Upper lobe of left lung (tissue), 6 donors: Measurements from ENCODE around the gene ARHGAP8. TPM values are rescaled to one million over a fixed set of nuclear protein-coding genes. Genes with fewer than 3 reads are reported as not detected.

Source experiments
- ATAC-seq, 2 donors: fragments of 200-7000 bp; cut with Tn5 transposase; one replicate each; pipeline ENCODE4 v1.9.1; 2022; ENCODE audit warnings: mild to moderate bottlenecking in 2 of 2, moderate library complexity in 2 of 2; ENCODE audit not compliant: low FRiP score in 2 of 2
- DNase-seq, 2 donors: peaks; one replicate each; pipeline ENCODE4 v3.0.0-alpha.2; 2019 to 2020
- H3K27ac ChIP-seq, 4 donors: fragments of 200-600 bp; sonication (generic); one replicate each; pipeline ENCODE4 v1.5.1; 2016 to 2019
- H3K27me3 ChIP-seq, 4 donors: fragments of 200-600 bp; sonication (generic); one replicate each; pipeline ENCODE4 v1.5.1; 2017 to 2019
- H3K36me3 ChIP-seq, 4 donors: fragments of 200-600 bp; sonication (generic); one replicate each; pipeline ENCODE4 v1.5.1; 2016 to 2019
- H3K4me1 ChIP-seq, 4 donors: fragments of 200-600 bp; sonication (generic); one replicate each; pipeline ENCODE4 v1.5.1; 2018 to 2019
- H3K4me3 ChIP-seq, 4 donors: fragments of 200-600 bp; sonication (generic); one replicate each; pipeline ENCODE4 v1.5.1; 2017 to 2019; ENCODE audit warnings: mild to moderate bottlenecking in 2 of 4, moderate library complexity in 1 of 4
- H3K9me3 ChIP-seq, 4 donors: fragments of 200-600 bp; sonication (generic); one replicate each; pipeline ENCODE4 v1.5.1; 2018 to 2019
- CTCF ChIP-seq, 6 experiments: fragments of 450-650 bp in 4 of 6; fragments of 200-600 bp in 2 of 6; sonication (generic) in 2 of 6; IDR thresholded peaks; one replicate each; pipeline ENCODE4 v1.5.1; 2016 to 2019; ENCODE audit warnings: antibody characterized with exemption in 6 of 6
- EP300 ChIP-seq, 4 donors: sonication (generic); formaldehyde crosslinking; IDR thresholded peaks; one replicate each; pipeline ENCODE4 v1.5.1; 2017; ENCODE audit warnings: antibody characterized with exemption in 4 of 4, control low read depth in 2 of 4
- POLR2A ChIP-seq, 4 donors: fragments of 450-650 bp; IDR thresholded peaks; one replicate each; pipeline ENCODE4 v1.5.1; 2016 to 2017; ENCODE audit warnings: antibody characterized with exemption in 4 of 4, mild to moderate bottlenecking in 2 of 4
- POLR2AphosphoS5 ChIP-seq, 2 donors: sonication (generic); formaldehyde crosslinking; IDR thresholded peaks; one replicate each; pipeline ENCODE4 v1.5.1; 2017; ENCODE audit warnings: antibody characterized with exemption in 2 of 2
- WGBS, 2 donors: methylation state at CpG; one replicate each; pipeline ENCODE4 v1.1.5; 2017 to 2018; 5-methylcytosine and 5-hydroxymethylcytosine counted together
- total RNA-seq, 6 donors: library from RNA; depleted of rRNA in 4 of 6; stranded (reverse); fragments of >200 nt in 4 of 6; gene quantifications; one replicate each; pipeline versions ENCODE4 v1.1.0 to v1.2.1, GENCODE V29; 2016 to 2021
- donor health status: DM: no; HTN: no; CAD: no; lungs with moderate emphysema.
- donor health status: DM: no; HTN: yes; CAD: no; lungs with severe emphysema.

ARHGAP8 gene
- total RNA-seq, 6 donors from 2014 or later = 13.8 to 55.5 (median 22.7) TPM

- ATAC-seq (no peak), DNase-seq (no peak)
Observed at GRCh38 chr22:44888491-44889254, 136.3 kb downstream of the ARHGAP8 start.

GRCh38 chr22:44889255-44889878, 137.0 kb downstream of the ARHGAP8 start:
- no peak for DNase-seq
- WGBS, 2 donors = 64 to 82% methylated on average over 13 to 14 of the region's 14 CpGs

More at GRCh38 chr22:44888491-44889254, 136.3 kb downstream of the ARHGAP8 start:
- Histone ChIP-seq H3K36me3 (no peaks in the 10 kb centered on the region), H3K4me1 (no peaks in the 10 kb centered on the region), H3K27me3 (no peaks in the 10 kb centered on the region), H3K9me3 (no peaks in the 10 kb centered on the region), H3K27ac (no peak overlapping the region), H3K4me3 (no peak overlapping the region)
- no peak for TF ChIP-seq EP300 (IDR thresholded peaks at IDR 0.05)
- TF ChIP-seq POLR2A (IDR thresholded peaks at IDR 0.05) = no peak
- TF ChIP-seq POLR2AphosphoS5 (IDR thresholded peaks at IDR 0.05) = no peak
- TF ChIP-seq CTCF (IDR thresholded peaks at IDR 0.05) = no peak
- WGBS, 2 donors = 72 to 79% methylated on average over 8 to 13 of the region's 14 CpGs

GRCh38 chr22:44890416-44891292, 138.3 kb downstream of the ARHGAP8 start:
- no peak for TF ChIP-seq POLR2AphosphoS5 (IDR thresholded peaks at IDR 0.05)
- TF ChIP-seq EP300 (IDR thresholded peaks at IDR 0.05) = no peak
- TF ChIP-seq CTCF (IDR thresholded peaks at IDR 0.05) = no peak
- no peak for TF ChIP-seq POLR2A (IDR thresholded peaks at IDR 0.05)
- Histone ChIP-seq H3K27ac (no peak overlapping the region), H3K4me3 (no peak overlapping the region), H3K4me1 (no peaks in the 10 kb centered on the region), H3K27me3 (no peaks in the 10 kb centered on the region), H3K9me3 (no peaks in the 10 kb centered on the region), H3K36me3 (no peaks in the 10 kb centered on the region)
- peak in 1 of 2 donors; percentile 64 for DNase-seq
- 81 to 86% methylated on average over 14 to 19 of the region's 20 CpGs for WGBS, 2 donors
- peak in 1 of 2 donors; percentile 1 for ATAC-seq

More at GRCh38 chr22:44889255-44889878, 137.0 kb downstream of the ARHGAP8 start:
- no peaks in the 10 kb centered on the region for H3K36me3 ChIP-seq
- ATAC-seq = no peak
- H3K4me3 ChIP-seq = no peak overlapping the region
- no peaks in the 10 kb centered on the region for H3K4me1 ChIP-seq
- no peaks in the 10 kb centered on the region for H3K27me3 ChIP-seq
- no peaks in the 10 kb centered on the region for H3K9me3 ChIP-seq
- no peak overlapping the region for H3K27ac ChIP-seq
- TF ChIP-seq CTCF (IDR thresholded peaks at IDR 0.05) (no peak), EP300 (IDR thresholded peaks at IDR 0.05) (no peak), POLR2A (IDR thresholded peaks at IDR 0.05) (no peak), POLR2AphosphoS5 (IDR thresholded peaks at IDR 0.05) (no peak)

GRCh38 chr22:44891293-44891747, 138.9 kb downstream of the ARHGAP8 start:
- Histone ChIP-seq H3K27ac (no peak overlapping the region), H3K9me3 (no peaks in the 10 kb centered on the region), H3K27me3 (no peaks in the 10 kb centered on the region), H3K4me3 (no peak overlapping the region), H3K36me3 (no peaks in the 10 kb centered on the region), H3K4me1 (no peaks in the 10 kb centered on the region)
- 76 to 83% methylated on average over 7 to 11 of the region's 11 CpGs for WGBS, 2 donors
- DNase-seq (peak in 1 of 2 donors; percentile 46), ATAC-seq (no peak)
- TF ChIP-seq POLR2AphosphoS5 (IDR thresholded peaks at IDR 0.05) (no peak), POLR2A (IDR thresholded peaks at IDR 0.05) (no peak), EP300 (IDR thresholded peaks at IDR 0.05) (no peak), CTCF (IDR thresholded peaks at IDR 0.05) (no peak)
